NCI-H2029 treated with DMSO at 0.1 percent for 48 hours (cell line): ENCODE measurements around the gene JAZF1.

Source experiments
- DNase-seq: peaks from one replicate; lab custom pipeline; 2025; lab: John Stamatoyannopoulos, UW

Gene JAZF1

DNA sequence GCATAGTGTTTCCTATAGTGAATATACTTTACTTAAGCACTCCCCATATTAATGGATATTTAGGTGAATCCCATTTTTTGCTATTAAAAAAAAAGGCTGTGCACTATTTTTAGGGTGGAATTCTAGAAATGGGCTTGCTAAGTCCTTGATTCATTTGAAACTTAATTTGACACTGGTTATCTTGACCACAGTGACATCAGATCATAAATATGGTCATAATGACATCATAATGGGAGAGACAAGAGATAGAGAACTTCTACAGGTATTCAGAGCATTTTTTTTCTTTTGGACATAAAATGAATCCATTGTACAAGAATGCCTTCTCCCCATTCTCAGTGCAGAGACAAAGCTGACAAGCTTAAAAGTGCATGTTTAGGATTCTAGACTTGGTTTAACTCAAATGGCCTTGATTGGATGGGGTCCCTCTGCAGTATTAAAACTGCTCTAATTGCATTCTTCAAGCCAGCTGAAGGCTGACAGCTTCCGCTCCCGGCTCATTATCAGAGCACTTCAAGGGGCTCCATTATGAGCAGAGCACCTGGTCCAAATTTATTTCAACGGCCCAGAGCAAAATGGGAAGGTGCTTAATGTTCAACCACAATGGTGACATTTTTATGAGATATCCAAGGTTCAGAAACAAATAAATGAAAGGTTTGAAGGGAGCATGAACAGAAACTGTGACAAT, 104.8 kb downstream of the JAZF1 start:
- DNase-seq = no peak

DNA sequence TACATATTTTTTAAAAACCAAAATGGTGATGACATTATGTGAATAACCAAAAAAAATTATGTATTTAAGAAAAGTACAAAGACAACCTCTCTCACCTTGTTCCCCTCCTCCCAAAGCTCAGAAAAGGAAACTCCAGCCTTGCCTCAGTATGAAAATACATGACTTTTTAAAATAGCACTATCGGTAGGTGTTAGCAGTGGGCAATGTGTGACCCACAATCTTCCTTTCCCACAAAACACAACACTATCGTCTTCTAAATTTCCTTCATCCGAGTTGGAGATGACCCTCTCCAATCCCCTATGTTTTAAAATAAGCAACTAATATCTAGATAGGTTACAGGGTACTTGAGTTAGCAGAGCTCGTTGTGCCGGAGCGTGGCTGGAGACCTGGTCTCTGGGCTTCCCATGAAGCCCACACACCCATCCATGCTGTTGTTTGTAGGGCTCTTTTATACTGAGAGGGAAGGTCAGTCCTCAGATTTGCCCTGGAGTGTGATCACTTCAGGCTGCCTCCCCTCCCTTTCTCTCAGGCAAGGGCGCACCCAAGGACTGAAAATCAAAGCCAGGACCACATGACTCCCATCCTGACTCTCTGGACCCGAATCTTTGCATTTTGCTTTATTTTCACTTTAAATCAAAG, 107.6 kb downstream of the JAZF1 start:
- DNase-seq = no peak

DNA sequence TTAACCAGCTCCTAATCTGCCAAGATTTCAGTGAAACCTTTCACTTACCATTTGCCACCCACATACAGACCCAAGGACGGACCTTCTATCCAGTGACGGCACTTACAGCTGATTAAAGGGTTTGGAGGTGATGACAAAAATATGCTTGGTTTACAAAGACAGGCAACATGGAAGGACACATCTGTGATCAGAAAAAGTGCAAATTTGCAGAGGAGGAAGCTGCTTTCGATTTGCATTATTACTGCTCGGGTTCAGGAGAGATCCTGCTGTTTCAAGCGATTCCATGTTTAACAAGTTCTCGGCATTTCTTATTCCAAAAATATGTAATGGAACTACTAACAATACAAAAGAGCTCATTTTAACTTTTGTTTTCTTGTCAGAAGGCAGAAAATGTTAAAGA, 109.0 kb downstream of the JAZF1 start:
- no peak for DNase-seq

DNA sequence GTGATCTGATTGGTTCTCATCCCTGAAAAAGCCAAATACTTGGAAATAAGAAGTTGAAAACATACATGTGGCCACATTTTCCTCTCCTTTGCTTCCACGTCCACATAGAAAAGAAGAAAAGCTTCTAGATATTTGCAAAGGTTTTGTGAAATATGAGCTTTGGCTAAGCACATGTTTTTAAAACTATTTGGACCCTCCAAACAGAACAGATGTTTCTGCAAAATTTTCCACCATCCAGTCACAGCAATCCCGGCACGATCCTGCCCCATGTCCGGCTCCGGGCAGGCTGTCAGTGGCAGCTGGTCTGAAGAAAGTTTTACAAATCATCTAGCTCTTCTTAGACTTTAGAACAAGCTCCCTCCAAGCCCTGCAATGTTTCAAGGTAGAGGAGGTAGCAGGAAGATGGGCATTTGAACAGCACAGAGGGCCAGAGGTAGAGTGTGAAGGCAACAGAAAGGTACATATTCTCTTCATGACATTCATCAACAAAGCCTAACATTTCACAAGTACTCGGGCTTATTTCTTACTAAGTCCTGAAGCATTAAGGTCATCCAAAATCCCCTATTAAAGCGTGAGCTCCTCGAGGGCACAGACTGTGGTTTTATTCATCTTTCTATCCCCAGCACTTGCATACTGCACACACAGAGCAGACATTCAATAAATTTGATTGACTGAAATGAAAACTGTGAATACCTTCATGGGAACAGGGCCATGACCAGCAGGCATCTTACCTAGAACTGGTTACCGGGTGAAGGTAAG, 110.1 kb downstream of the JAZF1 start:
- DNase-seq = no peak

DNA sequence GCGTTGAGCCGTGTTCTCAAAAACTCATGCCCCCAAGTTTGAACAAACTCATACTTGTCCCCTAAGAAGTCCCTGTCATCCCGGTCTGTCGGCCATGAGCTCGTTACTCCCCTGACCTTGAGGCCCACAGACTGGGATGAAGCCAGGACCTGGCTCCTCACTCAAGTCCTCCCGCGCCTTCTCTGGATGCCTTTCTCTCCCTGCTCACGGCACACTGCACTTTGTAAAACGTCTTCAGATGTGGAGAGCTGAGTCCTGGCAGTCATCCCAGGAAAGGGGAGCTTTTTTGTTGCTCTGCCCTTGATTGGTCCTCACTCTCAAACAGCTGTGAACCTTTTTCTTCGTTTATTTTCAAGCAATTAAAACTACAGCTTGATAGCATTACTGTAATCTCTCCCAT, 110.8 kb downstream of the JAZF1 start:
- peak; percentile 25 for DNase-seq

DNA sequence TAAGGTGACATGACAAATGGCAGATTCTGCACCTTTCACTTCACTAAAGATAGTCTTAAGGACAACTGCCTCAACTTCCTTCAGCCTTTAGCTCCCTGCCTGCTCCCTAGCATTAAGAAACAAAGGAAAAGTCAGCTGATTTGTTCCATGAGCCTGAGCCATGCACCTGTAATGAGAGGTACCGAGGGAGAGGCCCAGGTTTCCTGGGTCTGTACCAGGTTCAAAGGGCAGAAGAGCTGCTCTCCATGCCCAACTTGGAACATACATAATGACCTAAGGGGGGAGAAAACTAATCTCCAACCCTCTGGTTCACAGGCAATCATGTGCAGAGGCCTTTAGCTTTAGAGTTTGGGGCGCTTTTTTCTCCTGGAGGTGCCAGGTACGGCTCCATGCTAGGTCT, 111.2 kb downstream of the JAZF1 start:
- no peak for DNase-seq

DNA sequence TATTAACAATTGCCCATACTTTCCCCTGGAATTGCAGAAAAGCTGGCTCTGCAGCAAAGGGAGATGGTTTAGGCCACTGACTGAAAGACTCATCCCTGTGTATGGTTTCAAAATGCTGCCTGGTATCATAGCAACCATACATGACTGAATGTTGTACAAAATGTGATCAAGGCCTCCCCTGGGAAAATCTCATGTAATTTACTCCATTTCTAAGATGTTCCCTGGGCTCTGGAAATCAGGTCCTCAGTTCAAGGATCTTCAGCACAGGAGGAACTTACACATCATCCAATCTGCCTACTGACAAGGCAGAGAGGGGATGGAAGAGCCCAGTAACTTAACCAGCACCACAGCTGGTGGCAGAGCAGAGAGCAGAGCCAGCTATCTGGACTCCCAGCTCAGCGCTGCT, 111.8 kb downstream of the JAZF1 start:
- DNase-seq = no peak

DNA sequence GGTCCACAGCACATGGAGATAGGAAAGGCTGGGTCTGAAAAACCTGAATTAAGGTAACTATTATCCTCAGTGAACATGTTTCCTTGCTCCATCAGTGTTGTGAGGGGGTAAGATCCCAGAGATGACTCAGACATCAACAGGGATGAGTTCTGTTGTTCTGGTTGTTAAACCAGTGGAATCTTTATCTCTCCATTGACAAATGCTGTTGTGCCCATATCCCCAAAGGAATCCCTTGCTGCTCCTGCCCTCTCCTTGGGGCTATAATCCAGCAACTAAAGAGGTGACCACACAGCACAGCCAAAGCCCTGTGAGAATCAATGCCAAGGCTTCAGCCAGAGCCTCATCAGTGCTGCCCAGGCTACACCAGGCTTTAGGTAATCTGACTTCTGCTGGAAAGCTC, 113.4 kb downstream of the JAZF1 start:
- no peak for DNase-seq

DNA sequence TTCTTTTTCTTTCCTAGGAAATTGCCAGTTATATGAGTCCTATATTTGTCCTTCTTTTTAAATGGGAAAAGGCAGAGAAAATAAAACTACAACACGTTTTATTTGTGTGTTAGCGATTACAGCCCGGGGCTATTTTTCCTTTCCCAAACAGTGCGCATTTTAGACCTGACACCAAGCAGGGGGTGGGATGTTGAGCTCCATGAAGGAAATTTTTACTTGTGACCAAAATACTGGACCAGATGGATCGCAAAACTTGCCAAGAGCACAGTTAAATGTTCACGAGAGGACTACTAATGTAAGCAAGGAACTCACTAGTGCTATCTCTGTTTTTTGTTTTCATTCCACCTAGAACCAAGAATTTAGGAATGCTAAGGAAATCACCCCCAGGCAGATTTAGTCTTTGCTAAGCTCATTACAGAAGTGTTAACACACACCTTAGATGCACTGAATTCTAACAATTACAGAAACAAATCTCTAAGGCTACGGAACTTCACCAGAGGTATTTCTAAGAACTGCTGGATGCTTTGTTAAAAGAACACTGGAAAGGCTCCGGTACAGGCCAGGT, 114.8 kb downstream of the JAZF1 start:
- DNase-seq = no peak

DNA sequence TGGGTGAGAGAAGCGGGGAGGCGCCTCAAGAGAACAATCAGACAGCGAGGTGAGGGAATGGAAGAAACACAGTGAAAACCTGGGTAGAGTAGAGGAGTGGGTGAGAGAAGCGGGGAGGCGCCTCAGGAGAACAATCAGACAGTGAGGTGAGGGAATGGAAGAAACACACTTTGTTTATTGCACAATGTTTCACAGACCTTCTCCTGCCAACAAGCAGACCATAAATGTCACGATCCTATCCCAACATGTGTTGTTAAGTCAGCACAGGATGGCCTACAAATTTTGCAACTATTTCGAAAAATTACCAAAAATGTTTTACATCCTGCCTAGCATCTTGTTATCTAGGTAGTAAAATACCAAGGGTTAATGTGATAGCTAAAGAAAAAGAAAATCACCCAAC, 115.3 kb downstream of the JAZF1 start:
- no peak for DNase-seq

DNA sequence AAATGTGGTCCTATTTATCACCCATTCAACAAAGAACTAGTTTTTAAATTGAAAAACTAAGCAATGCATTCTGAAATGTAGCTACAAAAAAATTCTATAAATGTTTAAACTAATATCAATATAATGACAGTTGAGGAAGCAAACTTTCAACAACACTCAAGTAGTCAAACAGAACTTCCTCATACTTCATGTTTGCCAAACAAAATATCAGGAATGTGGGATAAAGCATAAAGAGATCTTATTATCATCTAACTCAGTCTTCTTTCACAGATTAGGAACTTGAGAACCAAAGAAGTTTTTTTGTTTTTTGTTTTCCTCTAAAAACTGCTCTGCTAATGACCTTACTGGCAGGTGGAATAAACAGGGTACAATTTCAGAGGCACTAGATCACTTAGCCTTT, 116.2 kb downstream of the JAZF1 start:
- no peak for DNase-seq

DNA sequence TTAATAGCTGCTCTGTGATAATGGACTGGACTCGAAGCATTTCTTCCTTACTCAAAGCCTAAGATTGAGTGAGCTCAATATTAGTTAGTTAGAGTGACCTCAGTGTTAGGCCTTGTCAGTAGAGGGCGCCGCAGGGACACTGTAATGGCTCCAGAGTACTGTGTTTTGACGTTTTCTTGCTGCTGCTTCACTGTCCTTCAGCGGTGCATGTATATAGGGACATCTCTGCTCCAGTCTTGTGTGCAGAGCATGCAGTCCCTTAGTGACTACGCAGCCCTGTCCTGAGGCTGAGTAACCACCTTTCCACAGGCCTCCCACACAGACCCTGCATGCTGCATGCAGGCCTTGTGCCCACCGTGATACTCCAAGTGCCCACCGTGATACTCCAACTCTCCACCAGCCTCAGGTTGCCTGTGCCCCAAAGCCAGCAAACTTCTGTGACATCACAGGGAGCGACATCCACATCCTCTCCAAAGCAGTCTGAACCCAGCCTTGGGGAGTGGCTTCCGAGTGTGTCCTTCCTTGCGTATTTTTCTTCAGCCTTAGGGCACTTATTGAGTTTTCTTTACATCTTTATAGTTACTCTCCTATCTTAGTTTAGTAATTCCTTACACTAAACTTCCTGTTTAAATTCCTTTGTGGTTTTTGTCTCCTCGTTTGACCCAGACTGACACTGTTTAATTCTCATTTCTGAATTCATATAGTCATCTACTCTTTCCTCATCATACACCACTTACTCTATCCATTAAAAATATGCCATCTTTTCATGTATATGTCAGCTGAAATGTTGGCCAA, 118.2 kb downstream of the JAZF1 start:
- DNase-seq = peak; percentile 31

DNA sequence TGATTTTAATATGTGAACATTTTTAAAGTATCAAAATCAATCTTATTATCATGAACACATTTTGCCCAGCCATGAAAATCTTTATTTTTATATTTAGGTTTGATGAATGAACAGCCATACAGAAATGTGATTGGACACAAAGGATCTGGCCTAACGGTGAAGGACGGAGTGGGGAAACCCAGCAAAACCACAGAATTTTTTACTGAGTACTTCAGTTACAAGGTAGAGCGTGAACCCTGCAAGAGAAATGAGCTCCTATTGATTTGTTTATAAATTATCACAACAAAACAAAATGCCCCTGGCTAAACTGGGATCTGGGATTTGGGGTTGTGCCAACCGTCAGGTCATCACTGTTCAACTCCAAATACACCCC, 118.8 kb downstream of the JAZF1 start:
- no peak for DNase-seq

DNA sequence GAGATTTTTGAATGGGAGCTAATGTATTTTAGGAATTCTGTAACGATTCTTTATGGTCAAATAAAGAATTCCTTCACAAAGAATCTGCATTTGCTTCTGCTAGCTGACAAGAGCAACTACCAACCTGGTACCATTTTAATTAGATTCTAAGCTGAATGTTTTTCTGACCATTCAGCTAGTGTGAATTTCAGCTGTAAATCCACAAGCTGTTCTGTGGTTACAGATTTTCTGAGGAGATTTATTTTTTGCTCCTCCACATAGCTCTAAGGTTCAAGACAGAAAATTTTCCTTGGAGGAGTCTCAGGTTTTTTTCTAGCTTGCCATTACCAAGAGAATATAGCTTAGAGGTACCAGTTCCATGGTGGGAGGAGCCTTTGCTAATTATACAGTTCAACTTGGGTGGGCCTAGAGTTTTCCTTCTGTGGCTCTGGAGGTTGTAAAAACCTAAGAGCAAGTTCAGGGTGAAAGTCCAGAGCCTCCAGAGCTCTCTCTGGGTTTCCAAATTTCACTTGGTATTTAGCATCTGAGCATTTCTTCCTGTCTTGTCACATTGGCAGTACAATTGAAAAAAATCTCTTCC, 120.1 kb downstream of the JAZF1 start:
- no peak for DNase-seq

DNA sequence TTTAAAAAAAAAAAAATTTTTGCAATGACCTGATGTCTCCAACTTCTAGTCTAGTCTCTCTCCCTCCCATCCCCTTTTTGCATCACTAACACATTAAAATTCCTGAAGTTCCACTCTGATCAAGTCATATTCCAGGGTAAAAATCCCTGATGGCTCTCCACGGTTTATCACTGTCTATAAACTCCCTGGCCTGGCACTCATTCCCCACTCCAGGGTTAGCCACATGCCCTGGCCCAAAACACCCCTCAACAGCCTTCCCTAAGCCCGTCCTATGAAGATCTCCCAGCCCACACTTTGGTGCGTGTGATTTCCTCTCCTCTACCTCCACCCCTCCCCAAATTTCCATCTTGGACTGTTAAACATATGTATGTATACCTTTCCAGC, 125.4 kb downstream of the JAZF1 start:
- no peak for DNase-seq

DNA sequence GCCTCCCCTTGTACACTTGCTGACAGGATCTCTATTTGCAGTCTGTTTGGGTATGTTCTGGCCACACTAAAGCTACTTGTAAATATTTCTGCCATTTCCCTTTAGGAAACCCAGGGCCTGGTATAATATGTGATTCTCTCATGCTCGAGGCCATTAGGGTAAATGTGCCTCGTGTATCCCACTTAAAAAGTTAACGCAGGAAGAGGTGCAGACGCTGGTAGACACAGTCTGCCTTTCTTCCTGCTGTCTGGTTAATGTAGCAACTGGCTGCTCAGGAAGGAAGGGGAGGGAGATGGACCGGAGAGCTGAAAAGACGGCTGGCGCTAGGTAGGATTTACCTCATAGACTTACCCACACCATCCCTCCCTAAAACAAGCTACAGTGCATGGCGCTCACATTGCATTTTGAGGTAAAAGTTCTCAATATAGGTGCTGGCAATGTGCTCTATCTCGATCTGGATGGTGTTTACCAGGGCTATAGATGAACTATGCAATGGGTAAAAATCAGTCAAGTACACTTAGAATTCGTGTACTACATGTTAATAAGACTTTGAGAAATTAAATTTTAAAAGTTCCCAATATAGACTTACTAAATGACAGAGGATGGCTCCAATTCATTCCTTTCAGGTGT, 125.9 kb downstream of the JAZF1 start:
- no peak for DNase-seq

DNA sequence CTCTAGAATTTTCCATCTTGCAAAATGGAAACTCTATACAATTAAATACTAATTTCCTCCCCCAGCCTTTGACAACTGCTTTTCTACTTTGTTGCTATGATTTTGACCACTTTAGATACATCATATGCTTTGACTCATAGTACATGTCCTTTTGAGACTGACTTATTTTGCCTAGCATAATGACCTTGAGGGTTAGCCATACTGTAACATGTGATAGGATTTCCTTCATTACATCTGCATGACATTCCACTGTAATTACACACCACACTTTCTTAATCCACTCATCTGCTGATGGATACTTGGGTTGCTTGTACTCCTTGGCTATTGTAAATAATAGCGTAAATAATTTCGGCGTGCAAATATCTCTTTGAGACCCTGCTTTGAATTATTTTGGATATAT, 127.7 kb downstream of the JAZF1 start:
- no peak for DNase-seq

DNA sequence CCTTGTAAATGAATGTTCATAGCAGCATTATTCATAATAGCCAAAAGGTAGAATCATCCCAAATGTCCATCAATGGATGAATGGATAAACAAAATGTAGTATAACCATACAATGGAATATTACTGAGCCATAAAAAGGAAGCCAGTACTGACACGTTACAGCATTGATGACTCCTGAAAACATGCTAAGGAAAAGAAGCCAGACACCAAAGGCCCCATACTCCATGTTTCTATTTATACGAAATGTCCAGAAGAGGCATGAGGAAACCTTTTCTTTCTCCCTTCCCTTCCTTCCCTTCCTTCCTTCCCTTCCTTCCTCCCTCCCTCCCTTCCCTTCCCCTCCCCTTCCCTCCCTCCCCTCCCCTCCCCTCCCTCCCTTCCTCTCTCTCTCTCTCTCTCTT, 131.9 kb downstream of the JAZF1 start:
- DNase-seq = no peak

DNA sequence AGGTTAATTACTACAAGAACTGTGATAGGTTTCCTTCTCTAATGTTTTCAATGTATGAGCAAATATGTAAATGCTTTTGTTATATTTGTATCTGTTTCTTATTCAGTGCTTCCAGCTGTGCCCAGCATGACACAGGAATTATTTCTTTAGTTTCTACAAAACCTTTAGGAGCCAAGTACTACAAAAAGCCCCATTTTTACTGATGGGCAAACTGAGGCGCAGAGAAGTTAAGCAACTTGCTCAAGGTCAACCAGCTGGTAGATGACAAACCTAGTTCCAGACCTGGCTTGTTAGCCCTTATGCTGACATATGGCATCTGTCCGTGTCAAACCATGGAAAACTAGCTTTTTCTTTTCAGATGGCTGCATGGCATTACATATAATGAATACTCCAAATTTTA, 134.6 kb downstream of the JAZF1 start:
- no peak for DNase-seq

DNA sequence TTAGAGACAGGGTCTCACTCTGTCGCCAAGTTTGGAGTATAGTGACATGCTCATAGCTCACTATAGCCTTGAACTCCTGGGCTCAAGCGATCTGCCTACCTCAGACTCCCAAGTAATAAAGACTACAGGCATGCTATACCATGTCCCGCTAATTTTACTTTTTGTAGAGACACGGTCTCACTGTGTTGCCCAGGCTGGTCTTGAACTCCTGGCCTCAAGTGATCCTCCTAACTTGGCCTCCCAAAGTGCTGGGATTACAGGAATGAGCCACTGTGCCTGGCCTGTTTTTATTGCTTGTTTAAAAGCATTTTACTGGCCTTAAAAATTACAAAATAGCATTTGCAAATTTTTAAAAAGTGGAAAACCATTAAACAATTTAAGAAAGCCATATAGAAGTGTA, 135.0 kb downstream of the JAZF1 start:
- no peak for DNase-seq

DNA sequence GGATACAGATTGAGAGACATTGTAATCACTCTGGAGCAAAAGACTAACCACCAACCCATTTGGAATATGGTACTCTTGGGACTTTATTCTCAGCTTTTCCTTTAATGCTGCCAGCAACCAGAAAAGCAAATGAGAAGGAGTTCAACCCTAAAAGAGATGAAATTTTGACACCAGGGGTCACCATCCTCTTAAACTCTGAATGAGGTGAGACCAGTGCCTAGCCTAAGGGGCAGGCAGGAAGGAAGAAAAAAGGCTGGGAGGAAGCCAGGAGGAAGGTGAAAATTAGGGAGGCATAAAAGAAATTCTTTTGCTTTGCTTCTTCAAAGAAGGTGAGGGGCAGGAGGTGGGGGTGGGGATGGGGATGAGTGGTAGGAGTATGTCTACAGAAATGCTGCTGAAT, 135.8 kb downstream of the JAZF1 start:
- DNase-seq = no peak

DNA sequence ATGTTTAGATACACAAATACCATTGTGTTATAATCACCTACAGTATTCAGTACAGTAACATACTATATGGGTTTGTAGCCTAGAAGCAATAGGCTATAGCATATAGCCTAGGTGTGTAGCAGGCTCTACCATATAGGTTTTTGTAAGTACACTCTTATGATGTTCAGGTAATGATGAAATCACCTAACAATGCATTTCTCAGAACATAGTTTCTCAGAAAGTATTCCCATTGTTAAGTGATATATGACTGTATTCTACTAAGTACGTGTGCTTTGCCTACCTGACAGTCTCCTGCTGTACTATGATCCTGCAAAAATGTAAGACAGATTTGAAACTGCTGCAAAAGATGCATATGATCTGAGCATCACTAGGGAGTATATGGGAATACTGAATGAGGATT, 137.9 kb downstream of the JAZF1 start:
- no peak for DNase-seq
